IMR-90 (cell line): ENCODE data around the gene SLC12A6. TPM values are rescaled to one million over a fixed set of nuclear protein-coding genes. Genes with fewer than 3 reads are reported as not detected.

Experiments used
- ATAC-seq: fragments of 200-7000 bp; cut with Tn5 transposase; 2 replicates; pipeline ENCODE4 v1.9.1; 2020; ENCODE audit warnings: low read depth, mild to moderate bottlenecking, moderate library complexity
- BruUV-seq: library from RNA; stranded (reverse); fragments of 400-500 nt; replicated peaks from 2 replicates; lab custom pipeline; 2021; lab: Mats Ljungman, UMichigan
- CTCF ChIA-PET: fragments of 300-600 bp; formaldehyde crosslinking; extraction: SDS; loops from one replicate; lab custom pipeline; 2021; ENCODE audit warnings: antibody characterized with exemption; lab: Yijun Ruan, JAX
- POLR2A ChIA-PET: fragments of 300-600 bp; sonication (Branson Sonifier 250); formaldehyde crosslinking; loops from one replicate; lab custom pipeline; 2022; ENCODE audit warnings: antibody characterized with exemption; ENCODE audit not compliant: unreplicated experiment; lab: Charles Lee
- DNase-seq: peaks from one replicate; pipeline ENCODE4 v3.0.0; 2013
- H2AFZ ChIP-seq: replicated peaks from 2 replicates; pipeline ENCODE3; 2013; ENCODE audit warnings: low read length, mild to moderate bottlenecking; ENCODE audit not compliant: poor library complexity
- H2AK5ac ChIP-seq: 2 replicates; pipeline ENCODE4 v1.6.1; 2013; ENCODE audit warnings: low read depth, low read length, inconsistent platforms
- H2AK9ac ChIP-seq: replicated peaks from 2 replicates; pipeline ENCODE3; 2013; ENCODE audit warnings: mild to moderate bottlenecking, low read depth, low read length, moderate library complexity; ENCODE audit not compliant: poor library complexity
- H2BK120ac ChIP-seq: 2 replicates; pipeline ENCODE4 v1.6.1; 2013; ENCODE audit warnings: low read depth, low read length, inconsistent platforms
- H2BK15ac ChIP-seq: 3 replicates; pipeline ENCODE4 v1.6.1; 2013; ENCODE audit warnings: low read depth, low read length, inconsistent platforms
- H2BK20ac ChIP-seq: 2 replicates; pipeline ENCODE4 v1.6.1; 2013; ENCODE audit warnings: low read depth, mild to moderate bottlenecking, inconsistent platforms, low read length, moderate library complexity
- H2BK5ac ChIP-seq: 2 replicates; pipeline ENCODE4 v1.6.1; 2013; ENCODE audit warnings: mild to moderate bottlenecking, low read depth, low read length, inconsistent platforms; ENCODE audit not compliant: poor library complexity, severe bottlenecking
- H3K14ac ChIP-seq: replicated peaks from 2 replicates; pipeline ENCODE4 v1.6.1; 2013; ENCODE audit warnings: low read depth, low read length, inconsistent platforms
- H3K18ac ChIP-seq: 2 replicates; pipeline ENCODE4 v1.6.1; 2013; ENCODE audit warnings: low read depth, low read length, control low read depth
- H3K23ac ChIP-seq: 2 replicates; pipeline ENCODE4 v1.6.1; 2013; ENCODE audit warnings: low read depth, low read length, inconsistent platforms
- H3K27ac ChIP-seq: 2 replicates; pipeline ENCODE4 v1.5.1; 2013; ENCODE audit warnings: mild to moderate bottlenecking, control low read depth, low read length; ENCODE audit not compliant: insufficient read depth
- H3K27me3 ChIP-seq: 2 replicates; pipeline ENCODE4 v1.6.1; 2013; ENCODE audit warnings: low read length; ENCODE audit not compliant: control insufficient read depth, insufficient read depth
- H3K36me3 ChIP-seq: 2 replicates; pipeline ENCODE4 v1.6.1; 2013; ENCODE audit warnings: low read length, mixed read lengths; ENCODE audit not compliant: control insufficient read depth, insufficient read depth
- H3K4ac ChIP-seq: 2 replicates; pipeline ENCODE4 v1.6.1; 2013; ENCODE audit warnings: low read depth, low read length, inconsistent platforms
- H3K4me1 ChIP-seq: 2 replicates; pipeline ENCODE4 v1.6.1; 2013; ENCODE audit warnings: low read length, mixed read lengths; ENCODE audit not compliant: control insufficient read depth, insufficient read depth
- H3K4me2 ChIP-seq: 2 replicates; pipeline ENCODE4 v1.6.1; 2013; ENCODE audit warnings: low read depth, mild to moderate bottlenecking, control low read depth, low read length, moderate library complexity
- H3K4me3 ChIP-seq: 2 replicates; pipeline ENCODE4 v1.5.1; 2013; ENCODE audit warnings: low read depth, mild to moderate bottlenecking, control low read depth, low read length, moderate library complexity; ENCODE audit not compliant: insufficient read depth
- H3K56ac ChIP-seq: 2 replicates; pipeline ENCODE4 v1.6.1; 2013; ENCODE audit warnings: low read length, inconsistent platforms; ENCODE audit not compliant: insufficient read depth; ENCODE audit errors: extremely low read depth
- H3K79me1 ChIP-seq, 2 experiments: 2 replicates each; pipeline ENCODE4 v1.6.1; 2013; ENCODE audit warnings: low read length in 2 of 2, inconsistent platforms in 1 of 2, low read depth in 1 of 2
- H3K9ac ChIP-seq: 2 replicates; pipeline ENCODE4 v1.6.1; 2013; ENCODE audit warnings: low read depth, low read length, control low read depth
- H3K9me1 ChIP-seq: 2 replicates; pipeline ENCODE4 v1.6.1; 2013; ENCODE audit warnings: low read length, inconsistent platforms; ENCODE audit not compliant: insufficient read depth
- H3K9me3 ChIP-seq: 2 replicates; pipeline ENCODE4 v1.6.1; 2013; ENCODE audit warnings: low read length; ENCODE audit not compliant: control insufficient read depth, insufficient read depth
- H4K20me1 ChIP-seq: 2 replicates; pipeline ENCODE4 v1.6.1; 2013; ENCODE audit warnings: low read length, inconsistent platforms; ENCODE audit not compliant: insufficient read depth
- H4K5ac ChIP-seq: 2 replicates; pipeline ENCODE4 v1.6.1; 2013; ENCODE audit warnings: mild to moderate bottlenecking, low read depth, low read length, control low read depth
- H4K8ac ChIP-seq, 2 experiments: 2 replicates each; pipeline ENCODE4 v1.6.1; 2013; ENCODE audit warnings: low read depth in 2 of 2, low read length in 2 of 2, control low read depth in 1 of 2, inconsistent platforms in 1 of 2
- H4K91ac ChIP-seq: 2 replicates; pipeline ENCODE4 v1.6.1; 2013; ENCODE audit warnings: low read depth, low read length, inconsistent platforms; ENCODE audit not compliant: insufficient read depth
- CHD1 ChIP-seq: IDR thresholded peaks from 2 replicates; pipeline ENCODE4 v1.6.1; 2012; ENCODE audit warnings: low read depth, low read length, improper control_type of control experiment
- WGBS, 2 experiments: methylation state at CpG; one replicate each; pipeline versions ENCODE4 v1.1.5 to v1.1.7; 2013; ENCODE audit warnings: missing lambda C conversion rate in 2 of 2; ENCODE audit not compliant: insufficient read length in 1 of 2; ENCODE audit errors: extremely low coverage in 2 of 2; 5-methylcytosine and 5-hydroxymethylcytosine counted together
- dilution Hi-C: fragments of 300-500 bp; cut with HindIII; formaldehyde crosslinking; loops from one replicate; pipeline ENCODE4 v1.14.3; 2018; ENCODE audit warnings: low sequenced_read_pairs; ENCODE audit not compliant: unreplicated experiment
- in situ Hi-C: fragments of 300-500 bp; cut with MboI; formaldehyde crosslinking; loops from 3 replicates; pipeline ENCODE4 v1.14.3; 2019; ENCODE audit warnings: low sequenced_read_pairs, inconsistent platforms, mixed read lengths
- intact Hi-C: fragments of 100-400 bp; cut with micrococcal nuclease; formaldehyde crosslinking; loops from 2 replicates; pipeline ENCODE4 v1.10.0; 2022
- polyA plus RNA-seq, 3 experiments: library from polyadenylated mRNA; depleted of rRNA; stranded (reverse); fragments of >200 nt; gene quantifications; 2 replicates each; pipeline ENCODE4 v1.2.3, GENCODE V29; 2012; ENCODE audit warnings: low replicate concordance in 1 of 3
- total RNA-seq: library from RNA; depleted of rRNA; stranded (reverse); fragments of >200 nt; gene quantifications from 2 replicates; pipeline ENCODE4 v1.2.3, GENCODE V29; 2012

SLC12A6 gene
- total and polyA plus RNA-seq, 2 of the 4 experiments (the other 2 are of a cell fraction) = 7.7 to 10.2 TPM

DNA sequence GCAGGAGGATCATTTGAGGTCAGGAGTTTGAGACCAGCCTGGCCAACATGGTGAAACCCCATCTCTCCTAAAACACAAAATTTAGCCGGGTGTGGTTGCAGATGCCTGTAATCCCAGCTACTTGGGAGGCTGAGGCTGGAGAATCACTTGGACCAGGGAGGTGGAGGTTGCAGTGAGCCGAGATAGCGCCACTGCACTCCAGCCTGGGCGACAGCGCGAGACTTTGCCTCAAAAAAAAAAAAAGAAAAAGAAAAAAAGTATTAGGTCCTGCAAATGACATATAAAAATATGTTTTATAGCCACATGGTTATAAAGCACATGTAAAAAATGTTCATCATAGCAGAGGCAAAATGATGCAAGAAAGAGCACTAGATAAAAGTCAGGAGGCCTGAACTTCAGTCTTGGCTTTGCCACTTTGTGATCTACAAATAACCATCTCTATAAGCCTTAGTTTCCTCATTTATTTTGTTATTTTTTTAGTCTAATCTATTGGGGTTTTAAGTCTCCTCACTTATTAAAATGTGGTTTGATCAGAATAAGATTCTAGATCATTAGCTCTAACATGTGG, 4.9 kb downstream of the SLC12A6 start:
- Histone ChIP-seq H4K8ac (no peak overlapping the region), H2AK5ac (no peak overlapping the region), H2AFZ (no peak overlapping the region), H3K27ac (no peak overlapping the region), H3K18ac (no peak overlapping the region), H4K91ac (no peak overlapping the region), H3K4me2 (no peak overlapping the region), H3K9me1 (no peaks in the 10 kb centered on the region), H2BK15ac (no peak overlapping the region), H3K4me1 (peaks cover 7% of the 10 kb centered on the region), H3K56ac (no peak overlapping the region), H2BK20ac (no peak overlapping the region), H3K14ac (no peak overlapping the region), H3K9ac (no peak overlapping the region), H3K9me3 (no peaks in the 10 kb centered on the region), H3K79me1 (peaks cover 6 to 13% of the 10 kb centered on the region in 2 experiments), H3K36me3 (no peaks in the 10 kb centered on the region), H3K23ac (no peak overlapping the region), H4K20me1 (no peaks in the 10 kb centered on the region), H3K4ac (no peak overlapping the region), H3K4me3 (no peak overlapping the region), H2BK5ac (no peak overlapping the region), H4K5ac (no peak overlapping the region), H2BK120ac (no peak overlapping the region), H3K27me3 (no peaks in the 10 kb centered on the region), H2AK9ac (no peak overlapping the region)
- in situ Hi-C loops = no loop called here
- dilution Hi-C loops = no loop called here
- no TSS peak for BruUV-seq
- no peak for DNase-seq
- CTCF ChIA-PET = no interaction called here
- POLR2A ChIA-PET = no interaction called here
- no peak for ATAC-seq
- WGBS, 2 experiments = no CpG with 5 or more reads among the region's 6 CpGs
- TF ChIP-seq CHD1 = no peak
- intact Hi-C loops = no loop called here
